Iris pigment epithelial cell (primary cell): ENCODE results near the gene KMT2D.
"Not testable (repeated sequence)": the region's sequence is repeated elsewhere in the genome, so short reads cannot be mapped to it uniquely, and the experiment has no call there.

Experiments used
- DNase-seq: peaks from one replicate; pipeline ENCODE4 v3.0.0-alpha.2; 2011; ENCODE audit warnings: low read depth

Gene KMT2D

GRCh38 chr12:49088932-49089330, 28.3 kb upstream of the KMT2D start:
- no peak for DNase-seq

GRCh38 chr12:49088150-49088931, 27.7 kb upstream of the KMT2D start:
- DNase-seq = peak; percentile 95

GRCh38 chr12:49086116-49086515, 25.5 kb upstream of the KMT2D start:
- DNase-seq = peak; percentile 28

DNA sequence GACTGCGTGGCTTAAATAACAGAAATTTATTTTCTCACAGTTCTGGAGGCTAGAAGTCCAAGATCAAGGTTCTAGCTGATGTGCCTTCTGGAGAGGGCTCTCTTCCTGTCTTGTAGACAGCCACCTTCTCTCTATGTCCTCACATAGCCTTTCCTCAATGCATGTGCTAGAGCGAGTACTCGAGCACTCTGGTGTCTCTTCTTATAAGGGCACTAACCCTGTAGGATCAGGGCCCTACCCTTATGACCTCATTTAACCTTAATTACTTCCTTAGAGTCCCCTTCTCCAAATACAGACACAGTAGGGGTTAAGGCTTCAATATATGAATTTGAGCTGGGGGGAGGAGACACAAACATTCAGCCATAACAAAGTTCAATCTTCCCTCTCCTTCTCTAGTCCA, 23.8 kb upstream of the KMT2D start:
- no peak for DNase-seq

DNA sequence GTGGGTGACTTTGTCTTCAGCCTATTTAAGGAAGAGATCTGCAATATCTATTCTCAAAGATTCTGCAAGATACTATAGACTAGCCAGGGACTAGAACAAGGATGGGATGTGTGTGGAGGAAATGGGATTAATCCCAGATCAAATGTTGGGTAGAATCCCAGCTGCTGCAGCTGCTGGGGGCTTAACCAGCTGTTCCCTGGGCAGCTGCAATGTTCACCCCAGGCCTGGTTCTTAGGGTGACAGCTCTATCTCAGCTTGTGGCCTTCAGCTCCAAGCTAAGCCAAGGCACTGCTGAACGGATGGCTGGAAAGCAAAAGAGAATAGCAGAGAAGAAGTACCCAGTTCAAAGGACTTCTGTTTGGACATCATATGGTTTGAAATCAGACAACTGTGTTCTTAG, 19.2 kb upstream of the KMT2D start:
- DNase-seq = no peak

- DNase-seq = no peak
Measured at GRCh38 chr12:49070971-49071370, 10.4 kb upstream of the KMT2D start.

DNA sequence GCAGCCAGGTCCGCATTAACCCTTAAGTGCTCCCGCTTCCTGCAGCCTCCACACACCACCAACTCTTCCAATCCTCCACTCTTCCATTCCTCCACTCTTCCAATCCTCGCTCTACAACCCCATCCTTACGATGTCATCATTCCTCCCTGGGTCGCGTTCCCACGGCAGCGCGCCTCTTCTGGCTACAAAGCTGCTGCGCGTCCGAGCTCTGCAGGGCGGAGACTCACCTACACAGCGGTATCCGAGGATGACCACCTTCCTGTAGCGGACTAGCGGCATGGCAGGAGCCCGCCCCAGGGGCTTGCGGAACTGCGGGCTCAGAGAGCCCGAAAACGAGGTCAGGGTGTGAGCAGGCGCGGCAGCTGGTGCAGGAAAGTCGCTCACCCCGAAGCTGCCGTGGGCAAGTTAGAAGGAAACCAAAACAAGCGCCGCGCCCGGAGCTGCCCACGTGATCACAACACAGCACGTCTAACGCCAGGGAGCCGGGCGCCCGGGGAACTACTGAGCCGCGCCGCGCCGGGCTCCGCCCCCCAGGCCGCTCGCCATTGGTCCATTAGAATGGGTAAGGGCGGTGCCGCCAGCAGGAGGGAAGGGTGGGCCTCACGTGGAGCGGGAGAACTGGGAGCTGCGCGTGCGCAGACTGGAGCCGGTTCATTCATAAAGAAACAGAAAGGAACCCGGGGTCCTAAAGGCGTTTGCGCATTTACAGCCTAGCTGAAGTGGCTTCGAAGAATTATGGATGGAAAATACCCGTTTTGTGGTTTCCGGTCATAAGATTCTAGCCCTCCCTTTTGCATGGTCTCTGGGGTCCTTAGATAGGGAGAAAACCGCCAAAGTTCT, 9.1 kb upstream of the KMT2D start, which contains the start of gene RHEBL1:
RHEBL1 (minus strand) TSS at position 473 of the 840 bp plus-strand sequence; CDS start at position 279, 194 bp downstream.
- peak; percentile 97 for DNase-seq

- no peak for DNase-seq
Measured at GRCh38 chr12:49068879-49069506, 8.4 kb upstream of the KMT2D start.

- no peak for DNase-seq
Measured at GRCh38 chr12:49066120-49066519, 5.5 kb upstream of the KMT2D start.

DNA sequence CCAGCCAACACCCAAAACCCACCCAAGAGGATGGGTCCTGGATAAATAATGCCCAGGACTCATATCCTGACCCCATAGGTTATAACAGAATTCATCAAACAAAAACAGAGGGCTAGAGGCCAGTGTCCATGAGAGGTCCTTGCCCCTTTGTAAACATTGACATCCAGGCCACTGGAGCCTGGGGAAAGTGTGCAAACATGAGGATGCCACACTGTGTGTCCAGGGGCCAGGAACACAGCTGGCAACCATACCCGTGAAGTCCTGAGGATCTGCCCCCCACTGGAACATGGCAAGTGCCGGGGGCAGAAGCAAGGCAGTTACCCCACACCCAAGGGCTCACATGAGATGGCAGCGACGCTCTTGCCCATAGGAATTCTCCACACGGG, 4.2 kb upstream of the KMT2D start:
- no peak for DNase-seq

- not testable (repeated sequence) for DNase-seq
Measured at GRCh38 chr12:49061916-49062315, 1.3 kb upstream of the KMT2D start.

- no peak for DNase-seq
Measured at GRCh38 chr12:49061157-49061650, 610 bp upstream of the KMT2D start.

- peak; percentile 35 for DNase-seq
Measured at GRCh38 chr12:49059299-49060171, 1.1 kb downstream of the KMT2D start.

DNA sequence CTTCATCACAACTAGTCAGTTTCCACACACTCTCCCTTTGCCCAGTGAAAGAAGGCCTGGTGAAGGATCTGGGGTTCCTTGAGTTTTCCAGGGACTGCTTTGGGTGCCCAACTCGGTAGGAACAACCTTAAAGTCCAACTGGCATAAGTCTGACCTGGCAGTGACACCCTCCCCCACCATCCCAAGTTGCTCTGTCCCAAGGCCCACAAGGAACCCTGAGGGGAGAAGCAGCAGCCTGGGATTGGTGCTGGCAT, 1.6 kb downstream of the KMT2D start:
- DNase-seq = no peak

GRCh38 chr12:49058366-49059044, 2.1 kb downstream of the KMT2D start:
- DNase-seq = no peak

DNA sequence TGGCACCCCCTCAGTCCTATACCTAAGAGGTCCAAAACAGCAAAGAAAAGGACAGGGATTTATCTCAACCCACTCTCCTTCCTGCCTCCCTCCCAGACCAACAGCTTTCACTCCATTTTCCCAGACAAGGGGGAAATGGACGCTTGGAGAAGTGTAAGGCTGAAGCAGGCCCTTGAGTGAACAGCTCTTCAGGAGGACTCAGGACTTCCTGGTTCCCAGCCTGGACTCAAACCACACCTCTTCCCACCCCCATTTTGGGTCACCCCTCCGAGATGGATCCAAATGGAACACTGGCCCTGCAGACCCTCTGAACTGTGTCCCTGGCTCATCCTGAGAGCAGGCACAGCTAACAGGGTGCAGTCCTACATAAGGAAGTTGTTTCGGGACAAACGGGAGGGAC, 2.7 kb downstream of the KMT2D start:
- DNase-seq = no peak

GRCh38 chr12:49055978-49056754, 4.4 kb downstream of the KMT2D start:
- peak; percentile 91 for DNase-seq

DNA sequence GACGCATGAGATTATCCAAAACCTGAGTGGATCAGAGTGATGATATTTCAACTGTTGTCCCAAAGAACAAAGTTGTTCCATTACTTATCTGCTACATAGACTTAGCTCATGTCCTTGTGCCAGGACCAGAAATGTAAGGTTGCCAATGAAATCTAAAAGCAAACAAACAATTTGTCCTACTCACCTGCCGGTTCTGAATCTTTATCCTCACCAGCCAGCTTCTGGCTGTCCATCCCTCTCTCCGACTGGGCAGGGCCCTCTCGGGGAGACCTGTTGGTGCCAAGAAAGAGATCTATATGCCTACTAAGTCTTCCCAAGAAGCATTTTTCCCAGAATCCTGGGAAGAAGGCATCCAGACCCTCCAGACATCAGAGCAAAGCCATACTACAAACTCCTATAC, 5.5 kb downstream of the KMT2D start:
- no peak for DNase-seq

- DNase-seq = no peak
Measured at GRCh38 chr12:49054524-49054923, 6.1 kb downstream of the KMT2D start.

DNA sequence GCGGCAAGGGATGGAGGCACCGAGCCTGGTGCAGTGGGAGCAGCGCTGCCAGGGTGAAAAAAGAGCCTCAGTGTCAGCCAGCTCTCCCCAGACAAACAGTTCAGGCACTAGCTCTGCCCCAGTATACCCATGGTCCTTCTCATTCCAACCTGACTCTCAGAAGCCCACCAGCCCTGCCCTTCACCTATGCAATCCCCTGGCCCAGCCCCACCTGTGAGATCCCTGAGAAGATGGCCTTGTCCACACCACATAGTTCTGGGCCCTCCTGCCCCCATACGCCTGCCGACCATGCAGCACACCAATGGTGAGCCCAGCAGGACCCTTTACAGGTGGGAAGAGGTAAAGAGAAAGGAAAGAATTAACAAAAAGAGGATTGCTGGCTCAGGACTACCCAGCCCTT, 6.5 kb downstream of the KMT2D start:
- no peak for DNase-seq
